ENCODE measurements around the gene CDH3.
"Not testable (repeated sequence)": the region's sequence is repeated elsewhere in the genome, so short reads cannot be mapped to it uniquely, and the experiment has no call there.

The CDH3 gene

DNA sequence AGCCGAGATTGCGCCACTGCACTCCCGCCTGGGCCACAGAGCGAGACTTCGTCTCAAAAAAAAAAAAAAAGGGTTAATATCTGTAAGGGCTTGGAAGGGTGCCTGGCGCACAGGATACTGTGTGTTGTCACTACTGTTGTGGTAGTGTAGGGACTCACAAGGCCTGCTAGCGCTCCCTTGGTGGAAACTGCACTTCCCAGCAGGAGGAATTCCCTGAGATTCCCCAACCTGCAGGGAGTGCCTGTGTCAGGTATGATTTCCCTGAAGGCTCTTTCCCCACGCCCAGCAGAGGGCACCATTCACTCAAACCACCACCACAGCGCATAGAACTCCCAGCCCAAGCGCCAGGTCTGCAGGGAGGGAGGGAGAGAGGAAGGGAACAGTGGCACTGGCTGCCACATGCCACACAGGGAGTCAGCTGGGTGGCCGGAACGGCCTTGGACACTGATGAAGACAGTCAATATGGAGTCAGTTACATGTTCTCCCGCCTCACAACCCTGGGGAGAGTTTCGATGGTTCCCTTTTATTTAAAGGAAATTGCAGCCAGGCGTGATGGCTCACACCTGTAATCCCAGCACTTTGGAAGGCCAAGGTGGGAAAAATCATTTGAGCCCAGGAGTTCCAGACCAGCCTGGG lies 59.2 kb downstream of the CDH3 start:
- DNase-seq (ENCODE audit: low read depth in 2 of 2), result peak; percentile 55 to 63

DNA sequence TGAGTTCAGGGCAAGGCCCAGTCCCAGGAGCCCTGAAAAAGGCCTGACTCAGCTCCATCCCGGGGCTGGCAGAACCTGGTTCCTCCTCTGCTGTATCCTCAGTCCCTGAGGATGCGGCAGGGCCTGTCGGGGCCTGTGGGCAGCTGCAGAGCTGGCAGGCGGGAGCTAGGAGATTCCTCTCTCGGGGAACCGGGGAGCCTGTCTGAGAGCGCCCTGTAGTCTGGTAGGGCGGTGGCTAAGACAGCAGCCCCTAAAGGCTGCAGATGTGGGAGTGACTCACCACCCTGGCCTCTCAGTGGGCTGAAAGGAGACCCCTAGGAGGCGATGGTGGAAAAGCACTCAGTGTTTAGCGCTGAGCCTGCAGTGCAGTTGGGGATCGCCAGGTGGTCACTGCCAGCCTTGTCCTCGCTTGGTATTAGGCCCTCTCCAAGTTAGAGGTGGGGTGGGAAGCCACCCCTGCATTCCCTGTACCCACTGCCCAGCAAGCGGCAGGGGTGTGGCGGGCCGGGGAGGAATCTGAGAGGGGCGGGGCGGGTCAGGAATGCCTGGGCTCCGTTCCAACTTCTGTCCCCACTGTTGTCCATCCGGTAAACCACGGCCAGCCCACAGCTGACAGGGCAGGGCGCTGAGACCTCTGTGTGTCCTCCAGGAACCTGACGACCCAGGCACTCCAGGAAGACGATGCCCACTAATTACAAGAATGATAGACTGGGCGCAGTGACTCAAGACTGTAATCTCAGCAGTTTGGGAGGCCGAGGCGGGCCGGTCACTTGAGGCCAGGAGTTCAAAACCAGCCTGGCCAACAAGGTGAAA lies 62.4 kb downstream of the CDH3 start:
- no peak for DNase-seq (ENCODE audit: low read depth in 2 of 2)

GRCh38 chr16:68710211-68710610 lies 65.1 kb downstream of the CDH3 start:
- DNase-seq (ENCODE audit: low read depth in 2 of 2), result no peak

DNA sequence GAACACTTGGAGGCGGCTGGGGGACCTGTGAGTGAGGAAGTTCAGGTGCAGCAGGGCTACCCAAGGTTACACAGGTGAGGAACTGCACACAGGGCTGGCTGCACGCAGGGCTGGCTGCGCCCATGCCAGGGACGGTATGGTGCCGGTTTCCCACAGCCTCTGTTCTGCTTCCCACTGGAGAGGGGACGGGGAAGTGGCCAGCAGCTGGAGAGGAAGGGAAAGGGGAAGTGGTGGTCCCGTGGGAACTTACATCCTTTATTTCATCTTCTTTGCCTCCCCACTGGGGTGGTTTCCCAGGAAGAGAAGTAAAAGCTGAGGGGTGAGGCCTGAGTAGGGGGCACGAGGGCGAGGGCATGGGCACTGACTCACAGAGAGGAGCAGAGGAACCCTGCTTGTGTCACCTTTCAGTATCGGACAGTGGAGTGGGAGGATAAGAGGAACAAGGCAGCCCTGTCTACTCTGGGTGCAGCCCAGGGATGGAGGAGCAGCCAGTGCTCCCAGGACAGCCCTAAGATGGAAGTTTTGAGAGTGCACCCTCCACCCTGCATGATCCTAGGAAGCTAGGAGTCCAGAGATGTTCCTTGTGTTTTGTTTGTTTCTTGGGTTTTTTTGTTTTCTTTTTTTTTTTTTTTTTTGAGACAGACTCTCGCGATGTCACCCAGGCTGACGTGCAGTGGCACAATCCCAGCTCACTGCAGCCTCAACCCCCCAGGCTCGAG lies 66.5 kb downstream of the CDH3 start:
- no peak for DNase-seq (ENCODE audit: low read depth in 2 of 2)

DNA sequence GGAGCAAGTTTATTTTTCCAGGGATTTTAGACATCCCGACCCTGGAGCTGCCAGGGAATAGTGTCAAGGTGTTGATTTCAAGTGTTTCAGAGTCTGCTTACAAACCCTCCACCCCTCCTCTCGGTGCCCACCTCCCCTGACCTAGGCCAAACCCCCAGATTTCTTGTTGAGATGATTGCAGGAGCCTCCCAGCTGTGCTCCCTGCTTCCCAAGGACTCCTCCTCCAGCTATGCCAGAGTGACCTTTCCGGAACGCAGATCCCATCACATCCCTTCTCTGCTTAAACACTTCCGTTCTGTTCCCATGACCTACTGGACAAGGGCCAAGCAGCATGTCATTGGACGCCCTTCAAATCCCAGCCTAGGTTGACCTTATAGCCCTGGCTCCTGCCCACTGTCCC lies 68.3 kb downstream of the CDH3 start:
- DNase-seq (ENCODE audit: low read depth in 2 of 2), result no peak

DNA sequence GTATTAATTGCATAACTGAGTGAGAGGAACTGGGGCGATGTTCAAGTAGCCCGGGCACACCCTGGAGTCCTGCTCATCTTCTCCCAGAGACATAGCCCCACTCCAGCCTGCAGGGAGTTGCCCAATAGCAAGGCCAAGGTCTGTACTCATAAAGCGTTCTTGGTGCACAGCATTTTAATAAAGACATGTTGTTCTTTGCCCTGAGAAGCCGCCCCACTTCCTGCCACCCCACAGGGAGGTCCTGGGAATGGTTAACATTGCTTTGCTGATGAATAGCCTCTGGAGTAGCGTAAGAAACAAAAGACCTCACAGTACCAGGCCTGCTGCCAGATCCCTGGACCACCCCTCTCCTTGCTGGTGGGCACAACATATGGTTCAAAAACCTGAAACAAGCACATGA lies 70.4 kb downstream of the CDH3 start:
- DNase-seq (ENCODE audit: low read depth in 2 of 2), result no peak

DNA sequence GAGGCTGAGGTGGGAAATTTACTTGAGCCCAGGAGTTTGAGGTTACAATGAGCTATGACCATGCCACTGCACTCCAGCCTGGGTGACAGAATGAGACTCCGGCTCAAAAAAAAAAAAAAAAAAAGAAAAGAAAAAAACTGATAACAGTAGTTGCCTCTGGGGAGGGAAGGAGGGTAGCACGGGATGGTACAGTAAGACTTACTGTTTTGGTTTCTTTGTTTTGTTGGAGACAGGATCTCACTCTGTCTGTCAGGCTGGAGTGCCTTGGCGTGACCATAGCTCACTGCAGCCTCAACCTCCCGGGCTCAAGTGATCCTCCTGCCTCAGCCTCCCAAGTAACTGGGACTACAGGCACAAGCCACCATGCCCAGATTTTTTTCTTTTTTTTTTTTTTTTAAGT lies 71.4 kb downstream of the CDH3 start:
- DNase-seq (ENCODE audit: low read depth in 2 of 2), result not testable (repeated sequence)

DNA sequence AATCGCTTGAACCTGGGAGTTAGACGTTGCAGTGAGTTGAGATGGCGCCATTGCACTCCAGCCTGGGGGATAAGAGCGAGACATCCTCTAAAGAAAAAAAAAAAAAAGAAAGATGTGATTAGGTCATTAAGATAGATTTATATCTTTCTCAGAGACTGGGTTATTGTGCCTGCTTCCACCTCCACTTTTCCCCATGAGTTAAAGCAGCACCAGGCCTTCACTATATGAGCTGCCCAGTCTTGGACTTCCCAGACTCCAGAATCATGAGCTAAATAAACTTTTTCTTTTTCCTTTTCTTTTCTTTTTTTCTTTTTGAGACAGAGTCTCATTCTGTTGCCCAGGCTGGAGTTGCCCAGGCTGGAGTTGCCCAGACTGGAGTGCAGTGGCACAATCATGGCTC lies 72.6 kb downstream of the CDH3 start:
- DNase-seq (ENCODE audit: low read depth in 2 of 2), result no peak

DNA sequence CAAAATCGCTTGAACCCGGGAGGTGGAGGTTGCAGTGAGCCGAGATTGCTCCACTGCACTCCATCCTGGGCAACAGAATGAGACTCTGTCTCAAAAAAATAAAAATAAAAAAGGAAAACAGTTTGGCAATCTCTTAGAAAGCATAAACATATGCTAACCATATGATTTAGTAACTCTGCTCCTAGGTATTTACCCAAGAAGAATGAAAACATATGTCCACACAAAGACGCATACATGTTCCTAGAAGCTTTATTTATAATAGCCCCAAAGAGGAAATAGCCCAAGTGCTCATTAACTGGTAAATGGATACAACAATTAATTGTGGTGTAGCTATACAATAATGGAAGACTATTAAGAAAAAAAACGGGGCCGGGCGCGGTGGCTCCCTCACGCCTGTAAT lies 73.5 kb downstream of the CDH3 start:
- DNase-seq (ENCODE audit: low read depth in 2 of 2), result no peak

DNA sequence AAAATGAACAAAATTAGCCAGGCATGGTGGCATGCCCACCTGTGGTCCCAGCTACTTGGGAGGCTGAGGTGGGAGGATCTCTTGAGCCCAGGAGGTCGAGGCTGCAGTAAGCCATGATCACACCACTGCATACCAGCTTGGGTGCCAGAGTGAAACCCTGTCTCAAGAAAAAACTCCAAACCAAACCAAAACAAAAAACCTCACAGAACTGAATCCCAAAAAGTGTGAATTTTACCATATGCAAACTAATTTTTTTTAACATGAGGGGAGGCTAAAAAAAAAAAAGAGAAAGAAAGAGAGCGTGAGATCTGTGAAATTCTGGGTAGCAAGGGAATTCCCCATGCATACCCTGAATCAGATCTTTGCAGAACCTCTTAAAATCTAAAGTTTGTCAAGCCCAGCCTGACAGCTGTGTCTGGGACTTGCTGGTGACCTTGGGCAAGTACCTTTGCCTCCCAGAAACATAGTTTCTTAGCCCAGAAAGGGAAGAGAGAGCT lies 74.9 kb downstream of the CDH3 start:
- no peak for DNase-seq (ENCODE audit: low read depth in 2 of 2)

GRCh38 chr16:68722119-68723024 lies 77.3 kb downstream of the CDH3 start:
- DNase-seq (ENCODE audit: low read depth in 2 of 2), result no peak

DNA sequence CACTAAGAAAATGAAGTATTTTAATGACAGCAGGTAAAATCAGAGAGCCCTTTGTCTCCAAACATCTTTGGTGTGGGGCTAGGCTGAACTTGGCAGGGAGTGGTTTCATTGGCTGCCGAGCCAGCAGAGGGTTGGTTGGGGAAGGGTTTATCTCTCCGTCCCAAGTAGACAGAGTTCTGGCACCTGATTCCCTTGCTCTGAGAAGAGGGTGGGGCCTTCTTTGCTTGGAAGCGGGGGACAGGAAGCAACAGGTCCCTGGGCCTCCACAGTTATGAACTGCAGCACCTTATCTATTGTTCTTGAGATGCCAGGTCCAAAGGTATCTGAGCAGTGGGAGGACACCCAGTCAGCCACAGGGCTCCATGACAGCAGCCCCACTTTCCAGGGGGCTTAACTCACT lies 79.7 kb downstream of the CDH3 start:
- DNase-seq (ENCODE audit: low read depth in 2 of 2), result no peak

GRCh38 chr16:68728523-68728922 lies 83.4 kb downstream of the CDH3 start:
- no peak for DNase-seq (ENCODE audit: low read depth in 2 of 2)

DNA sequence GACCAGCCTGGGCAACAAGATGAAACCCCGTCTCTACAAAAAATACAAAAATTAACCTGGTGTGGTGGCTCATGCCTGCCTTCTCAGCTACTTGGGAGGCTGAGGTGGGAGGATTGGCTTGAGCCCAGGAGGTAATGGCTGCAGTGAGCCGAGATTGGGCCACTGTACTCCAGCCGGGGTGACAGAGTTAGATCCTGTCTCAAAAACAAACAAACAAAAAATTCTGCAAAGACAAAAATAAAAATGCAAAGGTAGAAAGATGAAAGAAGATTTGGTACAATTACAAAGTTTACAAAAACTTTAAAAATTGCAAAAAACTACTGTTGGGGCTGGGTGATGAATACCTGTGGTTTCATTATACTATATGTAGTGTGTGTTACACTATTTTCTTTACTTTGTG lies 86.5 kb downstream of the CDH3 start:
- DNase-seq (ENCODE audit: low read depth in 2 of 2), result no peak

DNA sequence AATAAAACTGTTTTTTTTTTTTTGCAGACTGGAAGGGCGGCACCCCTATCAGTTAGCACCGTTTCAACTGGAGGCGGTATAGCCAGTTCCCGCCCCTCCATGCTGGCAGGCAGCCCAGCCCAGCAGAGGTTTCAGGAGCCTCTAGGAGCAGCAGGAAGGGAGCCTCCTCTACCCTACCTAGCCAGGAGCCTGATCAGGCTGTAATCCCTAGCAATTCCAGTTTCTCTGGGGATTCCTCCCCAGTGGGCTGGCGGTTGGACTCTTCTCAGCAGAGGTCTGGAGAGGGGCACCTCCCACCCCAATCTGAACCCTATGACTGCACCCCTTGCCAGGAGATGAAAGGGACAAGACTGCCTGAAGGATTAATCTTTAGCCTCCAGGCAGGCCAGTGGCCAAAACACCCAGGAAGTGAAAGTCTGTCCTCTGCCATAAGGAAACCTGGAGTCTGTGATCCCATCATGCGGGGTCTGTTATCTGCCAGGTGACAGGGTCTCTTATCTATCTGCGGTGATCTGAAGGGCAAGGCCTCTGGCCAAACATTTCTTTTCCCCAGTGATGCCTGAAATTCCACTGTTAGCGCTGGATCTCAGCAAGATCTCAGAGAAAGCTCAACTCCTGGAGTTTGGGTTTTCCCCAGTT lies 87.1 kb downstream of the CDH3 start:
- DNase-seq (ENCODE audit: low read depth in 2 of 2), result no peak

- DNase-seq (ENCODE audit: low read depth in 2 of 2), result no peak
These were observed 87.8 kb downstream of the CDH3 start for GRCh38 chr16:68732741-68733399.

DNA sequence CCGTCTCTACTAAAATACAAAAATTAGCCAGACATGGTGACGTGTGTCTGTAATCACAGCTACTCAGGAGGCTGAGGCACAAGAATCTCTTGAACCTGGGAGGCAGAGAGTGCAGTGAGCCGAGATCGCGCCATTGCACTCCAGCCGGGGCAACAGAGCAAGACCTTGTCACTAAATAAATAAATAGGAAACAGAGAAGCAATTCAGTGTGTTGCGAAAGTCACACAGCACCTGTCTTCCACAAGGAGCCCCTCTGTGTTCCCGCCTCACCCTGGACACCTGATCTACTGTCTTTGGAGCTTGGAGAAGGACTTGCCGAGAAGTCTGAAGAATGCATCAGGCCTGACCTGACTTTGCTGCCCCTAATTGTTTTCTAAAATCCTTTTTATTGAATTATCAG lies 88.5 kb downstream of the CDH3 start:
- DNase-seq (ENCODE audit: low read depth in 2 of 2), result no peak

DNA sequence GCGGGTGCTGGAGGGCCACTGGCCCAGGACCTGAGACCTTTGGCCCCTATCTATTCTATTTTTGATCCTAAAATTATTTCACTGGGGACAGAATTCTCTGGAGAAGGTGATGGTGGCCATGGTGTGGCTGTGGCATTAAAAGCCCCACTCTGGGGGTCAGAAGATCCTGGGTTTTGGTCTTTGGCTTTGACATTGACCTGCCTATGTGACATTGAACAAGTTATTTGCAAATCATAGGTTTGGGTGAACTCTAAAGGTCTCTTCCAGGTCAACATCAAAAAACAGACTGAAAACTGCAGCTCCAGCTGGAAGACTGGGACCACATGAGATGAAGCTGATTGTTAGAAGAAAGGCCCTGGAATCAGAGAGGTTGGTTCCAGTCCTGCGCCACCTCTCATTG lies 89.7 kb downstream of the CDH3 start:
- DNase-seq (ENCODE audit: low read depth in 2 of 2), result no peak

GRCh38 chr16:68736561-68736960 lies 91.5 kb downstream of the CDH3 start:
- DNase-seq (ENCODE audit: low read depth in 2 of 2), result no peak

- DNase-seq (ENCODE audit: low read depth in 2 of 2), result peak in 1 of 2 donors; percentile 22
These were observed 92.1 kb downstream of the CDH3 start, which contains the start of gene CDH1 for GRCh38 chr16:68737046-68737729. TSS of gene CDH1 (plus strand) at chr16:68737292. CDS start at chr16:68737416, 124 bp downstream.
